ENCODE measurements around the gene TSEN2. TPM values are rescaled to one million over a fixed set of nuclear protein-coding genes. Genes with fewer than 3 reads are reported as not detected.
A peak's percentile ranks its signal among the peaks of the same experiment; 100 is the strongest.

The TSEN2 gene
- total and polyA plus RNA-seq, 7 donors = 12.5 to 30.9 (median 15.0) TPM

- no peak overlapping the region for H3K4me3 ChIP-seq
Observed at GRCh38 chr3:12490547-12490946, 6.3 kb downstream of the TSEN2 start.

GRCh38 chr3:12495749-12496452 is 11.6 kb downstream of the TSEN2 start:
- 83 to 87% (median 85%) methylated on average over 8 of the region's 8 CpGs for WGBS, 3 donors

More at GRCh38 chr3:12490547-12490946, 6.3 kb downstream of the TSEN2 start:
- 71 to 83% (median 76%) methylated on average over 3 of the region's 3 CpGs for WGBS, 3 donors
- no peaks in the 10 kb centered on the region for H3K9me3 ChIP-seq
- intact Hi-C loops (cut with DNase I) = no loop called here
- H3K27ac ChIP-seq = no peak overlapping the region
- no peaks in the 10 kb centered on the region for H3K27me3 ChIP-seq (ENCODE audit: insufficient read depth in 3 of 3, low read length in 2 of 3)
- H3K4me1 ChIP-seq = peaks cover 6% of the 10 kb centered on the region
- H3K36me3 ChIP-seq (ENCODE audit: insufficient read depth in 1 of 2, low read depth in 1 of 2) = peaks cover 2 to 54% of the 10 kb centered on the region in 2 donors
- no peak for TF ChIP-seq CTCF (IDR thresholded peaks at IDR 0.05)
- peak in 2 of 4 donors; percentile 31 to 68 for ATAC-seq
- no peak for DNase-seq

GRCh38 chr3:12496453-12496761 is 12.1 kb downstream of the TSEN2 start:
- Histone ChIP-seq H3K36me3 (ENCODE audit: insufficient read depth in 1 of 2, low read depth in 1 of 2) (peaks cover 10 to 96% of the 10 kb centered on the region in 2 donors), H3K4me3 (no peak overlapping the region), H3K27me3 (ENCODE audit: insufficient read depth in 3 of 3, low read length in 2 of 3) (no peaks in the 10 kb centered on the region), H3K27ac (no peak overlapping the region), H3K9me3 (no peaks in the 10 kb centered on the region), H3K4me1 (no peaks in the 10 kb centered on the region)
- intact Hi-C loops (cut with DNase I) = no loop called here
- DNase-seq (no peak), ATAC-seq (no peak)
- 95 to 100% (median 97%) methylated on average over 1 of the region's 1 CpG for WGBS, 3 donors
- no peak for TF ChIP-seq CTCF (IDR thresholded peaks at IDR 0.05)

More at GRCh38 chr3:12495749-12496452, 11.6 kb downstream of the TSEN2 start:
- H3K9me3 ChIP-seq = no peaks in the 10 kb centered on the region
- no peaks in the 10 kb centered on the region for H3K4me1 ChIP-seq
- no peak for DNase-seq
- no peak overlapping the region for H3K27ac ChIP-seq
- ATAC-seq = no peak
- H3K36me3 ChIP-seq (ENCODE audit: insufficient read depth in 1 of 2, low read depth in 1 of 2) = peaks cover 10 to 96% of the 10 kb centered on the region in 2 donors
- TF ChIP-seq CTCF (IDR thresholded peaks at IDR 0.05) = no peak
- H3K27me3 ChIP-seq (ENCODE audit: insufficient read depth in 3 of 3, low read length in 2 of 3) = no peaks in the 10 kb centered on the region
- intact Hi-C loops (cut with DNase I) = no loop called here
- no peak overlapping the region for H3K4me3 ChIP-seq

GRCh38 chr3:12499474-12499873 is 15.2 kb downstream of the TSEN2 start:
- WGBS, 3 donors = 69 to 88% (median 71%) methylated on average over 5 of the region's 5 CpGs
- peak in 2 of 4 donors; percentile 45 to 67 for ATAC-seq
- H3K36me3 ChIP-seq (ENCODE audit: insufficient read depth in 1 of 2, low read depth in 1 of 2) = peaks cover 8 to 95% of the 10 kb centered on the region in 2 donors

More at GRCh38 chr3:12499474-12499873, 15.2 kb downstream of the TSEN2 start:
- no peaks in the 10 kb centered on the region for H3K9me3 ChIP-seq
- no peak overlapping the region for H3K4me3 ChIP-seq
- H3K27ac ChIP-seq = no peak overlapping the region
- DNase-seq = no peak
- no peaks in the 10 kb centered on the region for H3K4me1 ChIP-seq
- no peak for TF ChIP-seq CTCF (IDR thresholded peaks at IDR 0.05)
- intact Hi-C loops (cut with DNase I) = no loop called here
- H3K27me3 ChIP-seq (ENCODE audit: insufficient read depth in 3 of 3, low read length in 2 of 3) = no peaks in the 10 kb centered on the region
